CD14-positive monocyte (primary cell): ENCODE measurements around the gene RFX4. TPM values are rescaled to one million over a fixed set of nuclear protein-coding genes. Genes with fewer than 3 reads are reported as not detected.

Experiments used
- DNase-seq, 3 donors: peaks; one replicate each; pipeline ENCODE4 v3.0.0-alpha.2; 2011 to 2022
- H2AFZ ChIP-seq: 2 replicates; pipeline ENCODE4 v1.6.0; 2012; ENCODE audit warnings: mild to moderate bottlenecking, low read depth, low read length, inconsistent platforms; ENCODE audit not compliant: insufficient read depth, poor library complexity, severe bottlenecking
- H3K27ac ChIP-seq, 2 donors: 1 replicate in 1 of 2; 2 replicates in 1 of 2; pipeline ENCODE4 v1.5.1; 2012 to 2013; ENCODE audit warnings: low read length in 2 of 2, control low read depth in 1 of 2, inconsistent platforms in 1 of 2, low read depth in 1 of 2, mild to moderate bottlenecking in 1 of 2
- H3K27me3 ChIP-seq, 2 donors: one replicate each; pipeline versions ENCODE4 v1.6.0 to v1.6.1; 2011 to 2013; ENCODE audit warnings: low read length in 2 of 2; ENCODE audit not compliant: control insufficient read depth in 2 of 2, insufficient read depth in 2 of 2
- H3K36me3 ChIP-seq, 2 donors: replicated peaks in 1 of 2; 1 replicate in 1 of 2; 2 replicates in 1 of 2; pipeline versions ENCODE4 v1.5.1 to v1.6.1; 2012 to 2013; ENCODE audit warnings: low read length in 2 of 2, control low read depth in 1 of 2, inconsistent platforms in 1 of 2, mild to moderate bottlenecking in 1 of 2; ENCODE audit not compliant: insufficient read depth in 2 of 2, control insufficient read depth in 1 of 2
- H3K4me1 ChIP-seq, 2 donors: 1 replicate in 1 of 2; 2 replicates in 1 of 2; pipeline versions ENCODE4 v1.5.1 to v1.6.1; 2012 to 2013; ENCODE audit warnings: low read length in 2 of 2, control low read depth in 1 of 2, inconsistent platforms in 1 of 2, mild to moderate bottlenecking in 1 of 2, moderate library complexity in 1 of 2; ENCODE audit not compliant: insufficient read depth in 2 of 2, control insufficient read depth in 1 of 2
- H3K4me2 ChIP-seq: replicated peaks from 2 replicates; pipeline ENCODE3; 2012; ENCODE audit warnings: low read length, moderate library complexity, mild to moderate bottlenecking; ENCODE audit not compliant: poor library complexity, severe bottlenecking; ENCODE audit errors: extremely low read depth
- H3K4me3 ChIP-seq, 3 experiments: fragments of 200-600 bp in 1 of 3; sonication (generic) in 1 of 3; replicated peaks in 1 of 3; 1 replicate in 2 of 3; 2 replicates in 1 of 3; pipeline ENCODE4 v1.5.1; 2011 to 2013; ENCODE audit warnings: low read length in 3 of 3, mild to moderate bottlenecking in 3 of 3, control low read depth in 2 of 3, low read depth in 2 of 3, inconsistent platforms in 1 of 3, moderate library complexity in 1 of 3
- H3K79me2 ChIP-seq: 2 replicates; pipeline ENCODE4 v1.6.0; 2012; ENCODE audit warnings: mild to moderate bottlenecking, control low read depth, inconsistent platforms, low read length, moderate library complexity; ENCODE audit not compliant: insufficient read depth
- H3K9ac ChIP-seq: 2 replicates; pipeline ENCODE4 v1.6.0; 2017; ENCODE audit warnings: low read length, mild to moderate bottlenecking; ENCODE audit not compliant: insufficient read depth, poor library complexity, severe bottlenecking
- H3K9me3 ChIP-seq, 2 donors: replicated peaks in 1 of 2; 1 replicate in 1 of 2; 2 replicates in 1 of 2; pipeline versions ENCODE4 v1.5.1 to v1.6.1; 2012 to 2013; ENCODE audit warnings: low read length in 2 of 2, control low read depth in 1 of 2; ENCODE audit not compliant: control insufficient read depth in 1 of 2, insufficient read depth in 1 of 2
- H4K20me1 ChIP-seq: 2 replicates; pipeline ENCODE4 v1.6.0; 2012; ENCODE audit warnings: mild to moderate bottlenecking, low read length, control low read depth, moderate library complexity; ENCODE audit not compliant: insufficient read depth
- H3K27ac Mint-ChIP-seq, 7 donors: one replicate each; pipeline ENCODE4 v1.8.0; 2020; ENCODE audit warnings: mild to moderate bottlenecking in 7 of 7, mixed read lengths in 7 of 7, moderate library complexity in 6 of 7, inconsistent platforms in 2 of 7
- H3K27me3 Mint-ChIP-seq, 3 donors: one replicate each; pipeline ENCODE4 v1.8.0; 2021 to 2022; ENCODE audit warnings: low read depth in 3 of 3, mild to moderate bottlenecking in 3 of 3, mixed read lengths in 3 of 3, moderate library complexity in 3 of 3, inconsistent platforms in 1 of 3
- H3K36me3 Mint-ChIP-seq, 2 donors: one replicate each; pipeline ENCODE4 v1.8.0; 2020; ENCODE audit warnings: mixed read lengths in 2 of 2, inconsistent platforms in 1 of 2, mild to moderate bottlenecking in 1 of 2
- H3K4me1 Mint-ChIP-seq: one replicate; pipeline ENCODE4 v1.8.0; 2020; ENCODE audit warnings: mild to moderate bottlenecking, mixed read lengths
- H3K4me3 Mint-ChIP-seq, 2 donors: one replicate each; pipeline ENCODE4 v1.8.0; 2020; ENCODE audit warnings: mild to moderate bottlenecking in 2 of 2, mixed read lengths in 2 of 2, moderate library complexity in 1 of 2
- H3K9me3 Mint-ChIP-seq, 7 donors: one replicate each; pipeline ENCODE4 v1.8.0; 2020 to 2022; ENCODE audit warnings: mixed read lengths in 7 of 7, mild to moderate bottlenecking in 6 of 7, moderate library complexity in 6 of 7, inconsistent platforms in 2 of 7
- CTCF ChIP-seq: fragments of 200-600 bp; IDR thresholded peaks from one replicate; pipeline ENCODE4 v1.8.0; 2022; ENCODE audit warnings: antibody characterized with exemption, mild to moderate bottlenecking
- WGBS: methylation state at CpG from one replicate; pipeline ENCODE4 v1.1.5; 2013; ENCODE audit warnings: missing lambda C conversion rate; ENCODE audit not compliant: insufficient coverage; 5-methylcytosine and 5-hydroxymethylcytosine counted together
- intact Hi-C, 2 donors: fragments of 100-400 bp; cut with micrococcal nuclease; formaldehyde crosslinking; loops; one replicate each; pipeline versions ENCODE4 v1.15.0 to v1.15.1; 2023
- polyA plus RNA-seq, 3 donors: library from polyadenylated mRNA; depleted of rRNA in 1 of 3; unstranded in 2 of 3; stranded (reverse) in 1 of 3; fragments of 300-500 nt in 2 of 3; fragments of >200 nt in 1 of 3; fragmentation: Illumina TruSeq in 2 of 3; gene quantifications; 1 replicate in 2 of 3; 2 replicates in 1 of 3; pipeline ENCODE4 v1.2.3, GENCODE V29; 2012 to 2021

RFX4 gene
- polyA plus RNA-seq, 3 donors: not detected

- no peaks in the 10 kb centered on the region for H3K4me1 Mint-ChIP-seq
- H3K79me2 ChIP-seq: no peaks in the 10 kb centered on the region
- H2AFZ ChIP-seq: no peak overlapping the region
- H3K27ac Mint-ChIP-seq: peak overlapping the region in 1 of 7 donors; percentile 13
- H3K27ac ChIP-seq: no peak overlapping the region
- H3K36me3 ChIP-seq: no peaks in the 10 kb centered on the region
- no peak overlapping the region for H3K4me3 ChIP-seq
- H3K9ac ChIP-seq: no peak overlapping the region
- TF ChIP-seq CTCF: no peak
- H3K4me2 ChIP-seq: no peak overlapping the region
- no peaks in the 10 kb centered on the region for H4K20me1 ChIP-seq
- peaks cover 0 to 9% of the 10 kb centered on the region in 2 donors for H3K27me3 ChIP-seq
- peaks cover 7 to 15% (median 14%) of the 10 kb centered on the region in 3 donors for H3K27me3 Mint-ChIP-seq
- H3K9me3 ChIP-seq: no peaks in the 10 kb centered on the region
- H3K4me1 ChIP-seq: no peaks in the 10 kb centered on the region
- H3K9me3 Mint-ChIP-seq: peaks cover 0 to 1% (median 0%) of the 10 kb centered on the region in 7 donors
- intact Hi-C loops: no loop called here
- no peak overlapping the region for H3K4me3 Mint-ChIP-seq
- no peak for DNase-seq
- H3K36me3 Mint-ChIP-seq: no peaks in the 10 kb centered on the region
Measured at GRCh38 chr12:106680280-106680679, 97.5 kb downstream of the RFX4 start.

- Mint-ChIP-seq H3K9me3 (no peaks in the 10 kb centered on the region), H3K4me3 (no peak overlapping the region), H3K4me1 (no peaks in the 10 kb centered on the region), H3K36me3 (no peaks in the 10 kb centered on the region), H3K27me3 (peaks cover 8 to 18% (median 14%) of the 10 kb centered on the region in 3 donors), H3K27ac (no peak overlapping the region)
- H3K4me2 ChIP-seq: no peak overlapping the region
- H3K36me3 ChIP-seq: no peaks in the 10 kb centered on the region
- H2AFZ ChIP-seq: no peak overlapping the region
- 80% methylated on average over 3 of the region's 3 CpGs for WGBS
- intact Hi-C loops: no loop called here
- H3K9ac ChIP-seq: no peak overlapping the region
- H4K20me1 ChIP-seq: no peaks in the 10 kb centered on the region
- no peak for TF ChIP-seq CTCF
- no peaks in the 10 kb centered on the region for H3K79me2 ChIP-seq
- no peak overlapping the region for H3K4me3 ChIP-seq
- H3K27me3 ChIP-seq: peaks cover 0 to 9% of the 10 kb centered on the region in 2 donors
- no peaks in the 10 kb centered on the region for H3K9me3 ChIP-seq
- H3K4me1 ChIP-seq: no peaks in the 10 kb centered on the region
- no peak overlapping the region for H3K27ac ChIP-seq
- no peak for DNase-seq
Measured at GRCh38 chr12:106681210-106681609, 98.4 kb downstream of the RFX4 start.
